B cell (primary cell): ENCODE data around the gene VPS35. TPM values are rescaled to one million over a fixed set of nuclear protein-coding genes. Genes with fewer than 3 reads are reported as not detected.

Source experiments
- ATAC-seq: fragments of 200-7000 bp; cut with Tn5 transposase; one replicate; pipeline ENCODE4 v1.10.0; 2021; ENCODE audit warnings: low read depth, mild to moderate bottlenecking, moderate number of reproducible peaks, moderate library complexity
- CTCF ChIA-PET: fragments of 350-600 bp; sonication (Branson Sonifier 250); formaldehyde crosslinking; loops from one replicate; lab custom pipeline; 2021; ENCODE audit warnings: antibody characterized with exemption, inconsistent platforms; lab: Charles Lee
- POLR2A ChIA-PET: fragments of 350-600 bp; sonication (Branson Sonifier 250); formaldehyde crosslinking; loops from one replicate; lab custom pipeline; 2021; ENCODE audit warnings: antibody characterized with exemption; lab: Charles Lee
- DNase-seq: peaks from one replicate; pipeline ENCODE4 v3.0.0; 2013
- H2AFZ ChIP-seq: 2 replicates; pipeline ENCODE4 v1.6.1; 2012; ENCODE audit warnings: mild to moderate bottlenecking, low read depth, low read length; ENCODE audit not compliant: insufficient read depth, poor library complexity, severe bottlenecking
- H3K27ac ChIP-seq, 2 donors: 1 replicate in 1 of 2; 2 replicates in 1 of 2; pipeline ENCODE4 v1.5.1; 2012 to 2013; ENCODE audit warnings: low read length in 2 of 2, mild to moderate bottlenecking in 2 of 2, moderate library complexity in 1 of 2
- H3K27me3 ChIP-seq, 4 experiments: fragments of 200-600 bp in 1 of 4; sonication (generic) in 1 of 4; replicated peaks in 1 of 4; 1 replicate in 2 of 4; 2 replicates in 2 of 4; pipeline versions ENCODE4 v1.6.1 to v1.7.0; 2013 to 2016; ENCODE audit warnings: low read length in 3 of 4, mild to moderate bottlenecking in 2 of 4, mixed read lengths in 1 of 4, moderate library complexity in 1 of 4; ENCODE audit not compliant: insufficient read depth in 4 of 4, control insufficient read depth in 3 of 4; ENCODE audit errors: control extremely low read depth in 1 of 4
- H3K36me3 ChIP-seq, 2 experiments: replicated peaks in 1 of 2; 1 replicate in 1 of 2; 2 replicates in 1 of 2; pipeline versions ENCODE4 v1.6.1 to v1.7.1; 2013; ENCODE audit warnings: low read length in 1 of 2; ENCODE audit not compliant: insufficient read depth in 2 of 2, control insufficient read depth in 1 of 2; ENCODE audit errors: control extremely low read depth in 1 of 2, extremely low read depth in 1 of 2
- H3K4me1 ChIP-seq, 2 donors: fragments of 200-600 bp in 1 of 2; sonication (generic) in 1 of 2; 1 replicate in 1 of 2; 2 replicates in 1 of 2; pipeline versions ENCODE4 v1.5.1 to v1.6.1; 2013 to 2017; ENCODE audit warnings: low read length in 2 of 2; ENCODE audit not compliant: control insufficient read depth in 2 of 2, insufficient read depth in 2 of 2
- H3K4me2 ChIP-seq: replicated peaks from 2 replicates; pipeline ENCODE3; 2012; ENCODE audit warnings: mild to moderate bottlenecking, low read depth, low read length; ENCODE audit not compliant: poor library complexity, severe bottlenecking
- H3K4me3 ChIP-seq, 5 experiments: fragments of 200-600 bp in 1 of 5; sonication (generic) in 1 of 5; 1 replicate in 3 of 5; 2 replicates in 2 of 5; pipeline versions ENCODE4 v1.5.1 to v1.7.0; 2011 to 2016; ENCODE audit warnings: low read length in 4 of 5, mild to moderate bottlenecking in 4 of 5, low read depth in 2 of 5, control low read depth in 1 of 5, moderate library complexity in 1 of 5; ENCODE audit not compliant: insufficient read depth in 1 of 5; ENCODE audit errors: control extremely low read depth in 1 of 5, extremely low read depth in 1 of 5
- H3K79me2 ChIP-seq: fragments of 200-600 bp; sonication (generic); one replicate; pipeline ENCODE4 v1.6.0; 2016; ENCODE audit warnings: low read length; ENCODE audit not compliant: control insufficient read depth, insufficient read depth
- H3K9ac ChIP-seq: fragments of 200-600 bp; sonication (generic); 2 replicates; pipeline ENCODE4 v1.6.1; 2017; ENCODE audit warnings: mild to moderate bottlenecking, low read length, moderate library complexity
- H3K9me3 ChIP-seq, 3 donors: one replicate each; pipeline versions ENCODE4 v1.6.1 to v1.7.1; 2013; ENCODE audit warnings: low read length in 2 of 3; ENCODE audit not compliant: control insufficient read depth in 2 of 3, insufficient read depth in 1 of 3; ENCODE audit errors: control extremely low read depth in 1 of 3
- H4K20me1 ChIP-seq: 2 replicates; pipeline ENCODE4 v1.6.0; 2012; ENCODE audit warnings: mild to moderate bottlenecking, low read length; ENCODE audit not compliant: insufficient read depth, control insufficient read depth, poor library complexity, severe bottlenecking
- H3K27ac Mint-ChIP-seq: one replicate; pipeline ENCODE4 v1.8.0; 2021; ENCODE audit warnings: mixed read lengths
- H3K27me3 Mint-ChIP-seq: one replicate; pipeline ENCODE4 v1.8.0; 2021; ENCODE audit warnings: mixed read lengths
- H3K4me1 Mint-ChIP-seq: one replicate; pipeline ENCODE4 v1.8.0; 2021; ENCODE audit warnings: mixed read lengths
- H3K4me3 Mint-ChIP-seq: one replicate; pipeline ENCODE4 v1.8.0; 2021; ENCODE audit warnings: mixed read lengths
- H3K9me3 Mint-ChIP-seq: one replicate; pipeline ENCODE4 v1.8.0; 2022; ENCODE audit warnings: mixed read lengths; ENCODE audit not compliant: insufficient read depth
- EZH2 ChIP-seq: IDR thresholded peaks from 2 replicates; pipeline ENCODE4 v1.6.1; 2012; ENCODE audit warnings: borderline replicate concordance, low read depth, mild to moderate bottlenecking, moderate library complexity, low read length; ENCODE audit not compliant: insufficient read depth, poor library complexity, severe bottlenecking
- WGBS: methylation state at CpG from one replicate; pipeline ENCODE4 v1.1.5; 2013; ENCODE audit warnings: missing lambda C conversion rate; ENCODE audit not compliant: insufficient coverage; 5-methylcytosine and 5-hydroxymethylcytosine counted together
- intact Hi-C: fragments of 100-400 bp; cut with micrococcal nuclease; formaldehyde crosslinking; loops from one replicate; pipeline ENCODE4 v1.10.0; 2022
- polyA plus RNA-seq: library from polyadenylated mRNA; depleted of rRNA; stranded (reverse); fragments of >200 nt; gene quantifications from 2 replicates; pipeline ENCODE4 v1.2.3, GENCODE V29; 2012
- total RNA-seq, 2 donors: library from RNA; stranded (reverse); fragments of 120-200 nt in 1 of 2; gene quantifications; 1 replicate in 1 of 2; 2 replicates in 1 of 2; pipeline versions ENCODE4 v1.2.3 to v1.2.4, GENCODE V29; 2013 to 2022
- TF ChIP-seq, protein P1 (sequence below): fragments of 200-600 bp; IDR thresholded peaks from one replicate; pipeline ENCODE4 v1.8.0; 2022; ENCODE audit warnings: antibody characterized with exemption, mild to moderate bottlenecking

Gene VPS35
- total and polyA plus RNA-seq, 2 donors (not counting 1 experiment from before 2014, with no cell fraction given) = 9.5 to 120 TPM

GRCh38 chr16:46727630-46728029, 38.7 kb upstream of the VPS35 start:
- Histone ChIP-seq H3K27me3 (peaks cover 0 to 2% (median 0%) of the 10 kb centered on the region in 4 experiments), H3K36me3 (no peaks in the 10 kb centered on the region), H2AFZ (no peak overlapping the region), H3K4me2 (no peak overlapping the region), H4K20me1 (no peaks in the 10 kb centered on the region), H3K9me3 (peaks cover 0 to 7% (median 3%) of the 10 kb centered on the region in 3 donors), H3K9ac (no peak overlapping the region), H3K4me1 (no peaks in the 10 kb centered on the region), H3K27ac (no peak overlapping the region), H3K4me3 (no peak overlapping the region), H3K79me2 (no peaks in the 10 kb centered on the region)
- TF ChIP-seq EZH2 = no peak
- TF ChIP-seq, protein P1, sequence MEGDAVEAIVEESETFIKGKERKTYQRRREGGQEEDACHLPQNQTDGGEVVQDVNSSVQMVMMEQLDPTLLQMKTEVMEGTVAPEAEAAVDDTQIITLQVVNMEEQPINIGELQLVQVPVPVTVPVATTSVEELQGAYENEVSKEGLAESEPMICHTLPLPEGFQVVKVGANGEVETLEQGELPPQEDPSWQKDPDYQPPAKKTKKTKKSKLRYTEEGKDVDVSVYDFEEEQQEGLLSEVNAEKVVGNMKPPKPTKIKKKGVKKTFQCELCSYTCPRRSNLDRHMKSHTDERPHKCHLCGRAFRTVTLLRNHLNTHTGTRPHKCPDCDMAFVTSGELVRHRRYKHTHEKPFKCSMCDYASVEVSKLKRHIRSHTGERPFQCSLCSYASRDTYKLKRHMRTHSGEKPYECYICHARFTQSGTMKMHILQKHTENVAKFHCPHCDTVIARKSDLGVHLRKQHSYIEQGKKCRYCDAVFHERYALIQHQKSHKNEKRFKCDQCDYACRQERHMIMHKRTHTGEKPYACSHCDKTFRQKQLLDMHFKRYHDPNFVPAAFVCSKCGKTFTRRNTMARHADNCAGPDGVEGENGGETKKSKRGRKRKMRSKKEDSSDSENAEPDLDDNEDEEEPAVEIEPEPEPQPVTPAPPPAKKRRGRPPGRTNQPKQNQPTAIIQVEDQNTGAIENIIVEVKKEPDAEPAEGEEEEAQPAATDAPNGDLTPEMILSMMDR = no peak
- no peak overlapping the region for H3K27ac Mint-ChIP-seq
- ChIA-PET CTCF (interaction anchor here (0.6 kb wide), 1 partner anchor 53 kb away, joined by 4 read pairs; no protein-coding TSS in a partner anchor), POLR2A (no interaction called here)
- no peaks in the 10 kb centered on the region for H3K27me3 Mint-ChIP-seq
- 99% methylated on average over 9 of the region's 9 CpGs for WGBS
- intact Hi-C loops = no loop called here
- peaks cover 7% of the 10 kb centered on the region for H3K9me3 Mint-ChIP-seq
- ATAC-seq (no peak), DNase-seq (no peak)
- no peak overlapping the region for H3K4me3 Mint-ChIP-seq
- H3K4me1 Mint-ChIP-seq = no peaks in the 10 kb centered on the region

- TF ChIP-seq, protein P1 = no peak
- no peak for TF ChIP-seq EZH2
- Histone ChIP-seq H3K27me3 (peaks cover 0 to 2% (median 0%) of the 10 kb centered on the region in 4 experiments), H3K4me3 (no peak overlapping the region), H4K20me1 (no peaks in the 10 kb centered on the region), H3K36me3 (no peaks in the 10 kb centered on the region), H2AFZ (no peak overlapping the region), H3K4me2 (no peak overlapping the region), H3K9me3 (peaks cover 0 to 7% (median 3%) of the 10 kb centered on the region in 3 donors), H3K4me1 (no peaks in the 10 kb centered on the region), H3K9ac (no peak overlapping the region), H3K27ac (no peak overlapping the region), H3K79me2 (no peaks in the 10 kb centered on the region)
- H3K27ac Mint-ChIP-seq = no peak overlapping the region
- intact Hi-C loops = no loop called here
- no peak overlapping the region for H3K4me3 Mint-ChIP-seq
- 93% methylated on average over 5 of the region's 7 CpGs for WGBS
- H3K4me1 Mint-ChIP-seq = no peaks in the 10 kb centered on the region
- ATAC-seq (no peak), DNase-seq (no peak)
- no peaks in the 10 kb centered on the region for H3K27me3 Mint-ChIP-seq
- POLR2A ChIA-PET = no interaction called here
- CTCF ChIA-PET = no interaction called here
- peaks cover 7% of the 10 kb centered on the region for H3K9me3 Mint-ChIP-seq
These were observed 38.2 kb upstream of the VPS35 start for GRCh38 chr16:46727184-46727583.
